ENCODE measurements around the gene GJC2.

The GJC2 gene

GRCh38 chr1:228194921-228195812, 45.4 kb downstream of the GJC2 start:
- DNase-seq (ENCODE audit: low spot score) = no peak

GRCh38 chr1:228197555-228198147, 47.9 kb downstream of the GJC2 start:
- DNase-seq (ENCODE audit: low spot score) = no peak

- DNase-seq (ENCODE audit: low spot score) = peak; percentile 37
Observed at GRCh38 chr1:228198977-228199590, 49.4 kb downstream of the GJC2 start.

DNA sequence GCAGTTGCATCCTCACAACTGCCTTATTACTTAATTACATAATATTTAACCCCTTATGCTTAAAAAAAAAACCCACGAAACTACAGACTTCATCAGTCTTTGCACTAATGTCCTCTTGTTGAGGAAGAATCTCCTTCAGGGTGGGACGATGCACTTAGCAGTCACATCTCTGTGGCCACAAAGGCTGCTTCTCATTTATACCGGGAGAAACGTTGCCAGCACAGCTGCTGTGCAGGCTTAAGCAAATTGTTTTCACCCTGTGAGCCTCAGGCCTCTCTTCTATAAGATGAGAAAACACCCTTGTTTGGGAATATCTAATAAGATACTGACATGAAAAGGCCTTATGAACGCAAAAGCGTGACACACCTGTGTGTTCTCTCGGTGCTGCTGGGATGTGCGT, 55.2 kb downstream of the GJC2 start:
- no peak for DNase-seq (ENCODE audit: low spot score)

GRCh38 chr1:228205526-228206436, 56.1 kb downstream of the GJC2 start:
- no peak for DNase-seq (ENCODE audit: low spot score)

DNA sequence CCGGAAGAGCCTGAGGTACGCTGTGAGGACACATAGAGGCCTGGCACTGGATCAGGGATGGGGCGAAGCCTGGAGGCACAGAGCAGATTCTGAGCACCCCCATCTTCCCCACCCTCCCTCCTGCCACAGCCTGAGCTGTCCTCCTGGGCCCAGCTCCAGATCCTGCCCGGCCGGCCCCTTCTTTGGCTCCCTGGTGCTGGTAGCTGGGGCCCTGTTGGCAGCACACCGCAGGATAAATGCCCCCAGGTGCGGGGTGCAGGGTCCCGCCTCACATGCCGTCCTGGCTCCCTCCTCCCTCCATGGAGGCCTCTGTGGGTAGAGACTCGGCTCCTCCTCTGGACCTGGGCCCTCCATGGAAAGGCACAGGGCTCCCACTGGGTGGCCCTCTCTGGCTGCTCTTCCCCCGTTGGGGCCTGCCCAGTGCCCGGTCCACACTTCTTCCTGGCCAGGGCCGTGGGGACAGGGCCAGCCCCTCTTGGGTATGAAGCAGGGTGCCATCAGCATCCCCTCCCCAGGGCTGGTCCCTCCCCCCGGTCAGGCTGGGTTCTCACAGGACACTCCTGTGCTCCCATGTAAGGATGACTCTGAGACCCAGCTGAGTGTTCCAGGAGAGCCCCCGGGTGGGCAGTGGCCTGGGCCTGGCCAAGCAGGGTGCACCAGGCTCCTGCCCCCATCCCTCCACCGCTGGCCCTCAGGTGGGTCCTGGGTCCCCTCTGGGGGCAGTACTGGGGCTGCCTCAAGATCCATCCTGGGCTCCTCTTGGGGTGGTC, 57.0 kb downstream of the GJC2 start:
- DNase-seq (ENCODE audit: low spot score) = no peak

DNA sequence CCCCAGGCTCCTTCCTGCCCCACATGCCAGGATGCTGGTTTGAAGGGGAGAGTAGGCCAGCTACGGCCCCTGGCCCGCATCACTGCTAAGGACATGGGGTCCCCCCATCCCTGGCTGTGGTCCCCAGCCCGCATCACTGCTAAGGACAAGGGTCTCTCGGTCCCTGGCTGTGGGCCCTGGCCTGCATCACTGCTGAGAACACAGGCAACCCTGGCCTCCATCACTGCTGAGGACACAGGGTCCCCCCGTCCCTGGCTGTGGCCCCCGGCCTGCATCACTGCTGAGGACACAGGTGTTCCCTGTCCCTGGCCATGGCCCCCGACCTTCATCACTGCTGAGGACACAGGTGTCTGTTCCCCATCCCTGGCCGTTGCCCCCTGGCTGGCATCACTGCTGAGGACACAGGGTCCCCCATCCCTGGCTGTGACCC, 57.7 kb downstream of the GJC2 start:
- DNase-seq (ENCODE audit: low spot score) = no peak

DNA sequence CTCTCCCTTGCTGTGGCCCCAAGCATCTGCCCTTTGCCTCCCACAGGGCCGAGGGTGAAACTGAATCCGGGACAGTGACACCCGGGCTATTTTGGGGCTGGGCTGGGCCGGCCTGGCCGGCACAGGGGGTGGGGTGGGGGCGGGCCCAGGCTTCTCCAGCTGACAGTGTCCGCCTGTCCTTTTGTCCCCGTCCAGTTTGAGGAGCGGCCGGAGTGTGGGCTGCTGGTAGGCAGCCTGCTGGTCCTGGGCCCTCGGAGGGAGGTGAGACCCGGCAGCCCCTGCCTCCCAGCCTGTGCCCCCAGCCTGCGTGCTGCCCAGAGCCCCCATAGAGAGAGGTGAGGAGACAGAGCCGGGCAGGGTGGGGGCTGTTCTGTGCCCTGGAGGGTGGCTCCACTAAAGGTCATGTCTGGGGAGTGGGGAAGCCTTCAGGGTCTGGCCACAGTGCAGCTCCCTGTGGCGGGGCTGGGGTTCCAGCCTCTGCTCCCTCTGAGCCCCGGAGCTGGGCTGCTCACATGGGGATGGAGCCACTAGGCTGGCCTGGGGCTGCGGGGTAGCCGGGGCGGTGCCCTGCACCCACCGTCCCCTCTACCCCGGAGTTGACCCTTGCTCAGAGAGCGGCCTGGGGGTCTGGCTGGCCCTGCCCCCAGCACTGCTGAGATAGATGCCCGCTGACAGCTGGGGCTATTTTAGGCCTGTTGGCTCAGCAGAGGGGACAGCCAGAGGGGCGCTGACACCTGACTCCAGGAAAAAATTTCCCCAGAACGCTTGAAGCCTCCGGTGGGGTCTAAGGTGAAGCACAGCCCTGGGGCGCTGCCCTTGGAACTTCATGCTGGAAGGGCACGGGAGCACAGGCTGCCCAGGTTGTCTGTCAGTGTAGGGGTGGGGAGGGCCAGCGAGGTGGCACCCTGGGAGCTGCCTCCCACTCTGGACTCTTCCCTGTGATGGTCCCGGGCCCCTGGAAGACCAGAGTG, 58.4 kb downstream of the GJC2 start, which contains the start of gene OBSCN:
TSS of gene OBSCN (plus strand) at position 194 of the 971 bp plus-strand sequence. CDS start 3,740 bp downstream, outside the sequence.
- no peak for DNase-seq (ENCODE audit: low spot score)

DNA sequence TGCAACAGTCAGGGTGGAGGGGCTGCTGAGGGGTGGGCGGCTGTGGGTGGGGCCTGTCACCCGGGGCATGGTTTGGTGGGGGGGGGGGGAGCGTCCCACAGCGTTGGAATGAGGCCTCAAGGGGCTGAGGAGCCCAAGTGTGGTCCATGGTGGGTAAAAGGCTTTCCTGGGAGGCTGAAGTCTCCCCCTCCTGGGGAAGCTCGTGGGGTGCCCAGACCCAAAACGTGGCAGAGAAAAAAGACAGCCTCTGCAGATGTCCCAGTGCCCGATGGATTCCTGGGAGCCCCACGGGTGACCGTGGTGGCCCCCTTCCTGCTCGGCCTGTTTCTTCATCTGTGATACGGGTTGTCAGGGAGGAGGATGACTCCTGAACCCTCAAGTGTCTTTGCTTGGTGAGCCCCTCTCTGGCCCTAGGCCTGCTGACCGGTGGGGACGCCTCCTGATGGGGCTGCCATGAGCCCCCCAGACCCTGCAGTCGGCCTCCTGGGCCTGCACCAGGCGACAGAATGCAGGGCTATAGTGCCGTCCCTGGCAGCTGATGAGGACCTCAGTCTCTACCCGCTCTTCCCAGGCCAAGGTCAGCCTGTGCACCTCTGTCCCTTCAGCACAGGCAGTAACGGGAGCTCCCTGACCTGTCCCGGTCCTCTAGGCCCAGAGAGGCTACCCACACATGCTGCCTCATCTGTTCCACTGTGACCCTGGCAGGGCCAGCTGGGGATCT, 59.3 kb downstream of the GJC2 start:
- DNase-seq (ENCODE audit: low spot score) = no peak
